ENCODE measurements around the gene MEN1. TPM values are rescaled to one million over a fixed set of nuclear protein-coding genes. Genes with fewer than 3 reads are reported as not detected.
A peak's percentile ranks its signal among the peaks of the same experiment; 100 is the strongest.
"Not testable (repeated sequence)": the region's sequence is repeated elsewhere in the genome, so short reads cannot be mapped to it uniquely, and the experiment has no call there.

Gene MEN1
- total RNA-seq, 1 donor from 2014 or later, result 24.6 TPM

DNA sequence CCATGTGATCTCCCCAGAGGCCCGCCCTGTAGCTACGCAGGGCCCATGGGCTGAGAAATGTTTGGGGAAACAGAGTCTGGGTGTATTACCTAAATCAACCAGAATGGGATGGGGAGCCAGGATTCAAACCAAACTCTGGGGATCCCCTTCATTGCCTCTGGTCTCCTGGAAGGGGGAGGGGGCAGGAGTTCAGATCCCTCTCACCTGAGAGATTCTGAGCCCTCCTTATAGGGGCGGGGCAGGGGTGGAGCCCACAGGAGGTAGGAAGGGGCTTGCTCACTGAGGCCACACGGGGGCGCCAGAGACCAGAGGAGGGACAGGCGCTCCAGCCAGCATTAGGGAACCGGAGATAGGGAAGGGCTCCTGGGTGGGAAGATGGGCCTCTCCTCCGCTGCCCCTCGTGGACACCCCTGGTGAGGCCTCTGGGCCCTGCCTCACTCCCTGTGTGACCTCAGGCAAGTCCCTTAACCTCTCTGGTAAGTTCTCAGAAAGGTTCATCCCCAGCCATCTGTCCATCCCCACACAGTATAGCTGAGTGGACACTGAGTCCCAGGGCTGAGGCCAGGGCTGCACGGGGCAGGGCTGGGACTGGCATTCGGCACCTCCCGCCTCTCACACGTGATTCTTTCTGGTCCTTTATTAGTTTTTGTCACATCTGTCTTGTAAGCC lies 36.8 kb upstream of the MEN1 start:
- TF ChIP-seq, protein P1, sequence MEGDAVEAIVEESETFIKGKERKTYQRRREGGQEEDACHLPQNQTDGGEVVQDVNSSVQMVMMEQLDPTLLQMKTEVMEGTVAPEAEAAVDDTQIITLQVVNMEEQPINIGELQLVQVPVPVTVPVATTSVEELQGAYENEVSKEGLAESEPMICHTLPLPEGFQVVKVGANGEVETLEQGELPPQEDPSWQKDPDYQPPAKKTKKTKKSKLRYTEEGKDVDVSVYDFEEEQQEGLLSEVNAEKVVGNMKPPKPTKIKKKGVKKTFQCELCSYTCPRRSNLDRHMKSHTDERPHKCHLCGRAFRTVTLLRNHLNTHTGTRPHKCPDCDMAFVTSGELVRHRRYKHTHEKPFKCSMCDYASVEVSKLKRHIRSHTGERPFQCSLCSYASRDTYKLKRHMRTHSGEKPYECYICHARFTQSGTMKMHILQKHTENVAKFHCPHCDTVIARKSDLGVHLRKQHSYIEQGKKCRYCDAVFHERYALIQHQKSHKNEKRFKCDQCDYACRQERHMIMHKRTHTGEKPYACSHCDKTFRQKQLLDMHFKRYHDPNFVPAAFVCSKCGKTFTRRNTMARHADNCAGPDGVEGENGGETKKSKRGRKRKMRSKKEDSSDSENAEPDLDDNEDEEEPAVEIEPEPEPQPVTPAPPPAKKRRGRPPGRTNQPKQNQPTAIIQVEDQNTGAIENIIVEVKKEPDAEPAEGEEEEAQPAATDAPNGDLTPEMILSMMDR (IDR thresholded peaks at IDR 0.05; ENCODE audit: insufficient read depth, low read length, poor library complexity, severe bottlenecking), result peak; percentile 96
- H3K36me3 ChIP-seq (ENCODE audit: control insufficient read depth, insufficient read depth, low read length), result no peaks in the 10 kb centered on the region
- H3K4me3 ChIP-seq (ENCODE audit: low read depth, low read length), result no peak overlapping the region
- DNase-seq (ENCODE audit: low read depth), result no peak
- H3K27me3 ChIP-seq (ENCODE audit: control insufficient read depth, insufficient read depth, low read length), result no peaks in the 10 kb centered on the region

DNA sequence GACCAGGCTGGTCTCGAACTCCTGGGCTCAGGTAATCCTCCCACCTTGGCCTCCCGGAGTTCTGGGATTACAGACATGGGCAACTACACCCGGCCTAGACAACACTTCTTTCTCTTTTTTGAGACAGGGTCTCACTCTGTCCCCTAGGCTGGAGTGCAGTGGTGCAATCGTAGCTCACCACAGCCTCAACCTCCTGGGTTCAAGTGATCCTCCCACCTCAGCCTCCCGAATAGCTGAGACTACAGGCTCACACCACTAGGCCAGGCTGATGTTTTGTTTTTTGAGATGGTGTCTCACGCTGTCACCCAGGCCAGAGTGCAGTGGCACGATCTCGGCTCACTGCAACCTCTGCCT lies 35.4 kb upstream of the MEN1 start:
- not testable (repeated sequence) for H3K36me3 ChIP-seq (ENCODE audit: control insufficient read depth, insufficient read depth, low read length); H3K4me3 ChIP-seq (ENCODE audit: low read depth, low read length); H3K27me3 ChIP-seq (ENCODE audit: control insufficient read depth, insufficient read depth, low read length); DNase-seq (ENCODE audit: low read depth)

DNA sequence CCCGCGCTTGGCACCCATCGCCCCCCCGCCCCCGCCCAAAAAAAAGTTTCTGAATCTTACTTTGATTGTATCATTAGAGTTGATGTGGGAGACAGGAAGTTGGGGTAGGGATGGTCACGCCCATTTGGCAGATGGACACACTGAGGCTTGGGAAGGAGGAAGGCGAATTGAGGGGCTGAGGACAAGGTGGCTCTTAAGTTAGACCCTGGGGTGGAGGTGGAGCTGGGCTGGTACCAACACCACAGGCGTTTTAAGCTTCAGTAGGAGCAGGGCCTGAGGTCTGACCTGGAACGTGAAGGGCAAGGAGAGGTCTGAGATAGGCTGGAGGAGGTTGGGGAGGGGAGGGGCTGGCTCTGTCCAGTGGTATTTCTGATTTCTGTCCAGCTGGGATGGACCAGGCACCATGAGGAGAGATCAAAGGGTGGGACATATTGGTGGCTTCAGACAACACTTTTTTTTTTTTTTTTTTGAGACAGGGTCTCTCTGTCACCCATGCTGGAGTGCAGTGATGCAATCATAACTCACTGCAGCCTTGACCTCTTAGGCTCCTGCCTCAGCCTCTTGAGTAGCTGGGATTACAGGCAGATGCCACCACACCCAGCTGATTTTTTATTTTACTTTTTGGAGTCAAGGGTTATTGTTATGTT lies 34.9 kb upstream of the MEN1 start:
- DNase-seq (ENCODE audit: low read depth), result no peak
- peak overlapping the region; percentile 36 for H3K4me3 ChIP-seq (ENCODE audit: low read depth, low read length)

DNA sequence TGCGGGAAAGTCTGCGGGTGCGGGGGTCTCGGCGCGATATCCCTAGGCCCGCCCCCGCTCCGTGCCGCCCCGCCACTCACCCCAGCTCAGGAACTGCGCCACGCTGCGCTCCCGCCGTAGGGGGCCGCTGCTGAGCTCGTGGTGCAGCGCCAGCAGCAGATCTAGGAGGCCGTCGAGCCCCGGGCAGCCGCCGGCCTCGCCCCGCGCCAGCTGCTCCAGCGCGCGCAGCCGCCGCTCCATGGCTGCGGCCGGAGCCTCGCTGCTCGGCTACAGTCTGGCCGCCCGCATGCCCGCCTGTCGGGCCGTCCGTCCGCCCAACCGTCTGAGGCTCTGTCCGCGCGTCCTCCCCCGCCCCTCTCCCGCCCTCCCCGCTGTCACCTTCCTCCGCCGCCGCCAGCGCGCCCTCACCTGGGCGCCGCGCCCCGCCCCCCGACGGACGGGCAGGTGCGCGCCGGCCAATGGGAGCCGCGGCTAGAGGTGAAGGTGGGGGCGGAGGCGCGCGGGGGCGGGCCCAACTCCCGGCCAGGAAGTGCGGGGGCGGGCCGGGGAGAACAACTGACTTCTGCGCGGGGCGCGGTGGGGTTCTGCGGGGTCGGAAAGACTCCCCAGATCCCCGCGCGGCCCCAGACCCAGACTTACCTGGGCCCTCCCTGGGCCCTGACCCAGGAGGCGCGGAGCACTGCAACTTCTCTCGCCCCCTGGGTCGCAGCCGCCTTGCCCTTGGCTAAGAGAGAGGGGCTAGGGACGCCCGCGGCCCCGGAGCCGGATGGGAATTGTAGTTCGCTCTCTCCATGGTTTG lies 34.2 kb upstream of the MEN1 start, which contains the start of gene CDC42BPG:
CDC42BPG (minus strand) TSS at position 324 of the 799 bp plus-strand sequence; CDS start at position 240, 84 bp downstream.
- H3K4me3 ChIP-seq (ENCODE audit: low read depth, low read length), result peak within 1 kb of the TSS; percentile 36
- TF ChIP-seq, protein P1 (IDR thresholded peaks at IDR 0.05; ENCODE audit: insufficient read depth, low read length, poor library complexity, severe bottlenecking), result peak; percentile 44
- no peak for DNase-seq (ENCODE audit: low read depth)

More for the DNA sequence above, 34.9 kb upstream of the MEN1 start:
- H3K36me3 ChIP-seq (ENCODE audit: control insufficient read depth, insufficient read depth, low read length), result no peaks in the 10 kb centered on the region
- H3K27me3 ChIP-seq (ENCODE audit: control insufficient read depth, insufficient read depth, low read length), result no peaks in the 10 kb centered on the region
- TF ChIP-seq, protein P1 (IDR thresholded peaks at IDR 0.05; ENCODE audit: insufficient read depth, low read length, poor library complexity, severe bottlenecking), result no peak

DNA sequence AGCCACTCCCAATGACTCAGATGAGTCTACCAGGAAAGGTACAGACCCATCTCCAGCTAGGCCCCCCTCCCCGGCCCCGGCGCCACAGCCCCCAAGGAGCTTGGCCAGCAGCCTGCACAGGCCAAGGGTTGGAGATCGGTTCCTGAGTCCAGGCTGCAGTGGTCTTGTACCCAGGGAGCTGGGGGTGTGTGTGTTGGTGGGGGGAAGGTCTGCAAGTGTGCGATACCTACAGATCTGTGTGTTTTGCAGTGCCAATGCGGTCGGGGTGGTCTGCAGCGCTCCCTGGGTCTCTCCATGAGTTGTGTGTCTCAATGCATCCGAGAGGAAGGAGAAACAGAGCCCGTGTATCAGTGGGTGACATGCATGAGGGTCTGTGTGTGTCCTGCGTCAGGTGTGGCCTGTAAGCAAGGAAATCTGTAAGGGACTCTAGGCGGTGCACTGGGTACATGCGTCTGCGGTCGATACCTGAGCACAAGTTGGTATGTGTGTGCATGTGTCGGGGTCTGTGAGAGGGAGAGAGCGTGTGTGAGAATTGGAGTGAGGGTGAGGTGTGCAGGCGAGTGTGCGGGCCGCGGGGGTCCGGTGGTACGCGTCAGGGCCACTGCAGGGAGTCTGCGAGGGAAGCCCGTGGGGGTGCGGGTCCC lies 33.5 kb upstream of the MEN1 start:
- no peak for DNase-seq (ENCODE audit: low read depth)
- H3K36me3 ChIP-seq (ENCODE audit: control insufficient read depth, insufficient read depth, low read length), result no peaks in the 10 kb centered on the region
- H3K27me3 ChIP-seq (ENCODE audit: control insufficient read depth, insufficient read depth, low read length), result no peaks in the 10 kb centered on the region
- H3K4me3 ChIP-seq (ENCODE audit: low read depth, low read length), result peak overlapping the region; percentile 36
- TF ChIP-seq, protein P1 (IDR thresholded peaks at IDR 0.05; ENCODE audit: insufficient read depth, low read length, poor library complexity, severe bottlenecking), result no peak

More for the DNA sequence above, 34.2 kb upstream of the MEN1 start, which contains the start of gene CDC42BPG:
- H3K27me3 ChIP-seq (ENCODE audit: control insufficient read depth, insufficient read depth, low read length), result no peaks in the 10 kb centered on the region
- no peaks in the 10 kb centered on the region for H3K36me3 ChIP-seq (ENCODE audit: control insufficient read depth, insufficient read depth, low read length)

All from kidney epithelial cell (primary cell).